Muscle layer of duodenum (tissue), 2 donors: ENCODE measurements around the gene GNS.

Experiments
- H3K27ac ChIP-seq: one replicate; pipeline ENCODE4 v1.7.0; 2013; ENCODE audit warnings: mild to moderate bottlenecking, low read length
- H3K27me3 ChIP-seq: one replicate; pipeline ENCODE4 v1.7.0; 2013; ENCODE audit warnings: low read depth, mild to moderate bottlenecking, control low read depth, low read length
- H3K36me3 ChIP-seq, 2 donors: one replicate each; pipeline ENCODE4 v1.7.0; 2013; ENCODE audit warnings: low read length in 2 of 2, control low read depth in 1 of 2, mild to moderate bottlenecking in 1 of 2; ENCODE audit not compliant: insufficient read depth in 2 of 2, control insufficient read depth in 1 of 2
- H3K4me1 ChIP-seq, 2 donors: one replicate each; pipeline ENCODE4 v1.7.0; 2013; ENCODE audit warnings: low read length in 2 of 2, mild to moderate bottlenecking in 2 of 2, control low read depth in 1 of 2, moderate library complexity in 1 of 2; ENCODE audit not compliant: insufficient read depth in 2 of 2, control insufficient read depth in 1 of 2
- H3K4me3 ChIP-seq, 2 donors: one replicate each; pipeline ENCODE4 v1.7.0; 2013; ENCODE audit warnings: low read length in 2 of 2, low read depth in 1 of 2, mild to moderate bottlenecking in 1 of 2
- H3K9me3 ChIP-seq, 2 donors: one replicate each; pipeline ENCODE4 v1.7.0; 2013; ENCODE audit warnings: low read length in 2 of 2, control low read depth in 1 of 2, mild to moderate bottlenecking in 1 of 2; ENCODE audit not compliant: control insufficient read depth in 1 of 2
- donor health status: healthy.

The GNS gene

DNA sequence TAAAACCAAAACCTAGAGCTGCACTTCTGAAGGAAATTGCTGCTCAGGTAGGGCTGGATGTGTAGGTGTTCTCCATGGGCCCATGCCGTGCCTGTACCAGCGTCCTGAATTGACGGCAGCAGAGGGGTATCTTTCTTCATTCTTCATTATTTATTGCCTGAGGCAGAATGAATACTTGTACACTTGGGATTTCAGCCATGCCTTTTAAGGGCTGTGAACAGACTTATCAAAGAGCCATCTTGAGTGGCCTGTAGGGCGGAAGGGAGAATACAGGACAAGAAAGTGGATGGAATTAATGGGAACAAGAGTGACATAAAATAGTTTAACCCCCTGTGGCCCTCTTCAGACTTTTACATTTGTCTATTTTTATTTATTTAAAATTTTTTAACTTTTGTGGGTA is 87.5 kb downstream of the GNS start:
- Histone ChIP-seq H3K36me3 (no peaks in the 10 kb centered on the region), H3K27me3 (no peaks in the 10 kb centered on the region), H3K27ac (peak overlapping the region; percentile 84), H3K9me3 (no peaks in the 10 kb centered on the region), H3K4me3 (no peak overlapping the region), H3K4me1 (peaks cover 52 to 53% of the 10 kb centered on the region in 2 donors)

- H3K4me3 ChIP-seq, result no peak overlapping the region
- no peaks in the 10 kb centered on the region for H3K9me3 ChIP-seq
- no peaks in the 10 kb centered on the region for H3K27me3 ChIP-seq
- peaks cover 58 to 59% of the 10 kb centered on the region in 2 donors for H3K4me1 ChIP-seq
- H3K27ac ChIP-seq, result peak overlapping the region; percentile 84
- no peaks in the 10 kb centered on the region for H3K36me3 ChIP-seq
These were observed 88.1 kb downstream of the GNS start for GRCh38 chr12:64670919-64671639.

DNA sequence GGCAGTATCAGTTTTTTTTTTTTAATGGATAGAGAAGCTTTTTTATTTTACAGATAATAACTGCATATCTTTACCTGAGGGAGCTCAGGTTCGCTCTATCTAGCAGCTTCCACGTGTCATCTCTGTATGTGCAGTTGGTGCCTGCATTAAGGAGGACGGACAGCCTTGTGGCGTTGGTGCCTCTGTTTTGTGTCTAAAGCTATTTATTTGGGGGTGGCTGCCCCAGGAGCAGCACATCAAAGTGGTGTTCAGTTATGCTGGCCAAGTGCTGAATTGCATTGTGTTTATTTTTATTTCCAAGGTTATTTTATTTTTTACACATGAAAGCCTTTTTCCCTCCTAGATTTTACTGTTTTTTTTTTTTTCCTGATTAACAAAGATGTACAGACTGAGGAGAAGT is 89.2 kb downstream of the GNS start:
- Histone ChIP-seq H3K36me3 (no peaks in the 10 kb centered on the region), H3K27me3 (no peaks in the 10 kb centered on the region), H3K4me3 (no peak overlapping the region), H3K9me3 (no peaks in the 10 kb centered on the region), H3K4me1 (peaks cover 58 to 59% of the 10 kb centered on the region in 2 donors), H3K27ac (peak overlapping the region; percentile 84)

DNA sequence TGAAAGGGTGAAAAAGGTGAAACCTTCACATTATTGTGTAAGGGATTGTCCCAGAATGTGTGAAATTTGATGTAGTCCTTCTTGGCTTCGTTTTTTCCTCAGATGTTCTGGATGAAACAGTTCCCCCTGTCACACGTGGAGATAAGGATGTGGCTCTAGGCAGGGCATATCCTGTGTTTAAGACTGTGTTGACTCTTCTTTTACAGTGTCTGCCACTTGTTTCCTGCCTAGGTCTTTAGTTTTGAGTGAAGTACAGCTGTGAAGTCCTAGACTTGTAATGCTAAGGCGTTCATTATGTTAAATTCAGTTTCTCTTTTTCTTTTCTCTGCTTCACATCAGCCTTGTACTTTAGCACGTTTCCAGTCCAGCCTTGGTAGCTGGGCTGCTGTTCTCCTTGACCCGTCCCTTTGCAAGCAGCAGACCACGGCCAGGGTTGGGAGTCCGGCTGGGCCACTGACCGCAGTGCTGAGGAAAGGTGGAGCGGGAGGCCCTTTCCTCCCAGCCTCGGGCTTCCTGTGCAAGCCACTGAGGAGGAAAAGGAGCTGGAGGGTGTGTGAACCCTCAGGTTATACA is 89.8 kb downstream of the GNS start:
- H3K9me3 ChIP-seq, result no peaks in the 10 kb centered on the region
- H3K4me3 ChIP-seq, result peak overlapping the region; percentile 16 to 19
- H3K27me3 ChIP-seq, result no peaks in the 10 kb centered on the region
- H3K36me3 ChIP-seq, result no peaks in the 10 kb centered on the region
- peaks cover 55 to 56% of the 10 kb centered on the region in 2 donors for H3K4me1 ChIP-seq
- H3K27ac ChIP-seq, result peak overlapping the region; percentile 84

DNA sequence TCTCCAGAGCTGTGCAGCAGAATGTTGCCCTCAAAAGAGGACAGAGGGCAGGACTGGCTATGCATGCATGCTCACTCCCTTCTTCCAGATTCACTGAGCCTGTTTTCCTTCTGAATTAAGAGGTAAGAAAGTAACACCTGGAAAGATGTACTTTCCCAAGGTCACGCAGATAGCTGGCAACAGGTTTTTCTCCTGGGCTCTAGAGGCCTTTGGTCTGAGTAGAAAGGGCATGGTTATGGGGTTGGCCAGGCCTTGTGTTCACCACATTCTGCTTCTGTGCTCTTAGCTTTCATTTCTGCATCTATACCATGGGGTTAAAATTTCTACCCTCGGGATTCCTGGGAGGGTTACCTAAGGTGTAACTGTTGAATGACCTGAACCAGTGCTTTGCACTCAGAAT is 91.4 kb downstream of the GNS start:
- Histone ChIP-seq H3K9me3 (no peaks in the 10 kb centered on the region), H3K36me3 (no peaks in the 10 kb centered on the region), H3K27me3 (no peaks in the 10 kb centered on the region), H3K27ac (no peak overlapping the region), H3K4me3 (no peak overlapping the region), H3K4me1 (peaks cover 39 to 47% of the 10 kb centered on the region in 2 donors)

DNA sequence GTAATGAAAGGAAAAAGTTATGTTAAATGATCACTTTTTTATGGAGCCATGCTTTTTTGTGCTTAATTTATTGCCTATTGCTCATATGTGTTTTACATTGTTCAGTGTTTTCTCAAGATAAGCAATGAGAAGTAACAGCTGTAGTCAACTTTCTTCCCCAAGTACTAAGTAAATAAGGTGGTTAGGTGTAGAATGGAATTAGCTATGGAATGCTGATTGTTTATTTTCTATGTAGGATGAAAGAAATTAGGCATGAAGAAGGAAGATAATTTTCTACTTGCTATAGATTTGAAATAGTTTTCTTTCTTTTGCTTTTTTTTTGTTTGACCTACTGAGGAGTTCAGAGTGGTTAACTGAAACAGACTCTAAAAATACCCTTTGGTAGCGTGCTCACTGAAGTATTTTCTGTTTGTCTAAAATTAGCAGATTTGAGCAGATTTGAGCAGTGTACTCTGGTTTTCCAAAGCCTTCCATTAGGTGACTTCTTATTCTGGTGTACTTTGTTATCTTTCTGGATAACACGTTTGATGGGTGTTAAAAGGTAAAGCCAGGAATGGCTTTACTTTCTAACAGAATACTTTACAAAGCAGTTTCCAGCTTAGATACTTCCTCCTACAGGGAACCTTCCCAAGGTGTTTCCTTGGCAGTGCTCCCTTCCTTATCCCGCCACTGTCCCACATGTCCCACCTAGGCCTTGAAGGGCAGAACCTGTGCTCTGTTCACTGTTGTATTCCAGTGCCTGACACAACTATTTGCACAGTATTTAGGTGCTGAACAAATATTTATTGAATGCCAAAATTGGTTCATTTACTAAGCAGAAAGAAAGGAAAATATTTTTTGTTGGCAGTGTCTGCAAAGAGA is 92.9 kb downstream of the GNS start:
- H3K27ac ChIP-seq, result peak overlapping the region; percentile 58
- H3K4me3 ChIP-seq, result no peak overlapping the region
- H3K4me1 ChIP-seq, result peaks cover 33 to 46% of the 10 kb centered on the region in 2 donors
- no peaks in the 10 kb centered on the region for H3K36me3 ChIP-seq
- no peaks in the 10 kb centered on the region for H3K27me3 ChIP-seq
- H3K9me3 ChIP-seq, result no peaks in the 10 kb centered on the region

GRCh38 chr12:64665514-64665913 is 93.7 kb downstream of the GNS start:
- Histone ChIP-seq H3K9me3 (no peaks in the 10 kb centered on the region), H3K4me3 (no peak overlapping the region), H3K4me1 (peaks cover 25 to 39% of the 10 kb centered on the region in 2 donors), H3K27ac (peak overlapping the region; percentile 58), H3K27me3 (no peaks in the 10 kb centered on the region), H3K36me3 (no peaks in the 10 kb centered on the region)
